GM21619 (cell line): Measurements from ENCODE around the gene KIF13A.

Experiments
- ATAC-seq: cut with Tn5 transposase; IDR thresholded peaks from one replicate; pipeline ENCODE4 v1.9.1; 2021; ENCODE audit not compliant: unreplicated experiment

KIF13A gene

DNA sequence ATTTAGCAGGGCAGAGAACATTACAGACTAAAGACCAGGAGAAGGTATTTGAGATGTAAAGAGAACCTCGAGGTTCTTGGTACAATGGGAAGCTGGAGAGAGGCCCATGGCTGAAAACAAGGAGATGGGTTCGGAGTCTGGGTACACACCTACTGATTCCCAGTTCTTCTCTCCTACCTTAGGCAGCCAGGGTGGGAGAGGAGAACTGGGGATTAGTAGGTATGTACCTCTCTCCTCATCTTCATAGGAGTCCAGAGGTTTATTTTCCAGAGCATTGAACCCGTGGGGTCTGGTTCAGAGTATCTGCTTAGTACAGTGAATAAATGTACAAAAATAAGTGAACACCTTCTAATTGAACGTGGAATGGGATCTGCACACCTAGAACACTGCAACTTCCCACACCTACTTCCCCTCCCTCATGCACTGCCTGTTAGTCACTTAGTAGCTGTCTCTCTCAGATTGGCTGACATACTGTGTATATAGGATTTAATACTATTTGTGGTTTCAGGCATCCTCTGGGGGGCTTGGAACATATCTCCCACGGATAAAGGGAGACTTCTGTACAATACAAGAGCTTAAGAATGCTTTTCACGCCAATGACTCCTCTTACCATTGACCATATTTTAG is 257.2 kb downstream of the KIF13A start:
- ATAC-seq, result no peak

- no peak for ATAC-seq
Measured at GRCh38 chr6:17729223-17730077, 258.0 kb downstream of the KIF13A start.

GRCh38 chr6:17728551-17729222 is 258.7 kb downstream of the KIF13A start:
- ATAC-seq, result no peak

DNA sequence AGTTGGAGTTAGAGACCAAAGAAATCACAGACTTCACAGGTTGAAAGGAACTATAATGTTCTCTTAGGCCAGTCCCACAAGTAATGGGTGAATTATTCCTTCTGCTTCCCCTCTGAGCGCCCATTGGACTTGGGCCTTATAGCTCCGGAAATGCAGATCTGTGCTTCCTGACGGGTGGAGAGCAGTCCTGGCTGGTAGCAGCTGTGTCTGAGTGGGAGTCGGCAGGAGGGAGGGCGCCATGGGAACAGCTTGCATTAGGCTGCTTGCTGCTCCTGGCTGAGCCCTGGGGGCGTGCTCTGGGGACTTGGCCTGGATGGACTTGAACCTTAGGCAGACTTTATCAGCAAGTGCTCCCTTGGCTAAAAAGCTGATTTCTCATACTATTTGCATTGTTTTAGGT is 262.4 kb downstream of the KIF13A start:
- ATAC-seq, result no peak

- no peak for ATAC-seq
Measured at GRCh38 chr6:17724341-17724740, 263.1 kb downstream of the KIF13A start.

GRCh38 chr6:17721671-17722070 is 265.8 kb downstream of the KIF13A start:
- no peak for ATAC-seq

GRCh38 chr6:17719323-17720041 is 268.0 kb downstream of the KIF13A start:
- ATAC-seq, result no peak

- ATAC-seq, result no peak
Measured at GRCh38 chr6:17716221-17716620, 271.2 kb downstream of the KIF13A start.

GRCh38 chr6:17714879-17715851 is 272.3 kb downstream of the KIF13A start:
- ATAC-seq, result peak; percentile 94

GRCh38 chr6:17714177-17714576 is 273.3 kb downstream of the KIF13A start:
- no peak for ATAC-seq

DNA sequence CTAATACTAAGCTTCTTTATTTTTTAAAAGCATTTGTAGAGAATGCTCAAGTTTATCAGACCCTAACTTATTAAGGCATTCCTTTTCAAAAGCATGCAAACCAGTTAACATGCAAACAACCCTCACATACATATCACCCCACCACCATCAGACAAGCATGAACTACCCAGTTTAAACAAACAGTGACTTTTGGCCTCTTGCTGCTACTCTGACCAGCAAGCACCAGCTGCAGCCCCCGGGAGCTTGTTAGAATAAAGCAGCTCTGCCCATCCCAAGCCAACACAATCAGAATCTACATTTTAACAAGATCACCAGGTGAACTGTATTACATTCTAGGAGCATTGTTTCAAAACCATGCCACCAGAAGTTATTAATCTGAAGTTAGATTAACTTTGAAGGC is 274.9 kb downstream of the KIF13A start:
- ATAC-seq, result no peak

- ATAC-seq, result no peak
Measured at GRCh38 chr6:17710331-17710730, 277.1 kb downstream of the KIF13A start.

DNA sequence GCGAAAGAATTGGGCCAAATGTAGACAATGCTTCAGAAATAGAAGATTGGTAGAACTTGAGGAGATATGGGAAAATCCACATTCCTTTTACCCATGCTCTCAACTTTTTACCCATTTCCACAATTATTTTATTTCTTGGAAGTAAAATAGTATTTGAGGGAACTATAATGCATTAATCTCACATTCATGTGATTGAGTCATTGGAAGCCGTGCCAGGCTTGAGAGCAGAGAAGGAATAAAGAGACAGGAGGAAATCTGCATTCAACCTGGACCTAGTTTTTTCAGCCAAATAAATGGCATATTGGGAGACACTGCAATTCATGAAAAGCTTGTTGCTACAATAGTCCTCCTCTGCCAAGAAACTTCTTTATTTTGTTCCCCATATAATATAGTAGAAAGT is 278.0 kb downstream of the KIF13A start:
- ATAC-seq, result no peak
